Prostate gland (tissue), 2 donors: ENCODE measurements around the gene TFG.

Experiments
- CTCF ChIP-seq, 4 experiments: fragments of 200-600 bp in 2 of 4; fragments of 450-650 bp in 2 of 4; sonication (generic) in 2 of 4; IDR thresholded peaks; 1 replicate in 3 of 4; 2 replicates in 1 of 4; pipeline ENCODE4 v1.5.1; 2016 to 2019; ENCODE audit warnings: antibody characterized with exemption in 4 of 4, mild to moderate bottlenecking in 2 of 4, moderate library complexity in 2 of 4
- POLR2A ChIP-seq: fragments of 450-650 bp; IDR thresholded peaks from one replicate; pipeline ENCODE4 v1.6.1; 2016; ENCODE audit warnings: antibody characterized with exemption, mild to moderate bottlenecking
- POLR2AphosphoS5 ChIP-seq: sonication (generic); formaldehyde crosslinking; IDR thresholded peaks from one replicate; pipeline ENCODE4 v1.6.1; 2017; ENCODE audit warnings: antibody characterized with exemption

- TF ChIP-seq POLR2A: no peak
- TF ChIP-seq CTCF (IDR thresholded peaks at IDR 0.05): no peak
- no peak for TF ChIP-seq POLR2AphosphoS5
These were observed 7.8 kb downstream of the TFG start for GRCh38 chr3:100717063-100717462.
